Sigmoid colon (tissue), 4 donors: ENCODE data around the gene CCL17.

Source experiments
- POLR2A ChIP-seq, 2 donors: fragments of 450-650 bp; IDR thresholded peaks; one replicate each; pipeline ENCODE4 v1.6.1; 2016; ENCODE audit warnings: antibody characterized with exemption in 2 of 2, mild to moderate bottlenecking in 2 of 2, moderate library complexity in 2 of 2
- POLR2AphosphoS5 ChIP-seq, 4 donors: sonication (generic); formaldehyde crosslinking; IDR thresholded peaks; one replicate each; pipeline ENCODE4 v1.6.1; 2017; ENCODE audit warnings: antibody characterized with exemption in 4 of 4

DNA sequence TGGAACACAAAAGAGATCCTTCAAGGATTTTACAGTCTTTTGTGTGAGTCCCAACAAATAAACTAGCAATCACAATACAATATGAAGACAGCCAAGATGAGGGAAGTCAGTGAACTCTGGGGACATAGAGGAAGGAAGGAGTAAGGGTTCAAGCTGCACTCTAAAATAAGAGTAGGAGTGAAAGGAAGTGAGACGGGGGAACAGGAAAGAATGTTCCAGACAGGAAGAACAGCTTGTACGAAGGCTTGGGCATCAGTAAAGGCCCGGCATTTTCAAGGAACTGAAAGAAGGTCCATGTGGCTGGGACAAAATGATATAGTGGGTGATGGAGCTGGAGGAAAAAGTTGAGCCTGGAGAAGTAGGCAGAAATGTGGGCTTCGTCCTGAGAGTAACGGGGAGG is 4.5 kb downstream of the CCL17 start:
- TF ChIP-seq POLR2AphosphoS5 (IDR thresholded peaks at IDR 0.05) (no peak), POLR2A (IDR thresholded peaks at IDR 0.05) (no peak)
